GM21576 (cell line): Measurements from ENCODE around the gene CCN2.

Experiments used
- ATAC-seq: cut with Tn5 transposase; IDR thresholded peaks from one replicate; pipeline ENCODE4 v1.9.1; 2021; ENCODE audit warnings: mild to moderate bottlenecking, moderate library complexity; ENCODE audit not compliant: unreplicated experiment

Gene CCN2, protein sequence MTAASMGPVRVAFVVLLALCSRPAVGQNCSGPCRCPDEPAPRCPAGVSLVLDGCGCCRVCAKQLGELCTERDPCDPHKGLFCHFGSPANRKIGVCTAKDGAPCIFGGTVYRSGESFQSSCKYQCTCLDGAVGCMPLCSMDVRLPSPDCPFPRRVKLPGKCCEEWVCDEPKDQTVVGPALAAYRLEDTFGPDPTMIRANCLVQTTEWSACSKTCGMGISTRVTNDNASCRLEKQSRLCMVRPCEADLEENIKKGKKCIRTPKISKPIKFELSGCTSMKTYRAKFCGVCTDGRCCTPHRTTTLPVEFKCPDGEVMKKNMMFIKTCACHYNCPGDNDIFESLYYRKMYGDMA

DNA sequence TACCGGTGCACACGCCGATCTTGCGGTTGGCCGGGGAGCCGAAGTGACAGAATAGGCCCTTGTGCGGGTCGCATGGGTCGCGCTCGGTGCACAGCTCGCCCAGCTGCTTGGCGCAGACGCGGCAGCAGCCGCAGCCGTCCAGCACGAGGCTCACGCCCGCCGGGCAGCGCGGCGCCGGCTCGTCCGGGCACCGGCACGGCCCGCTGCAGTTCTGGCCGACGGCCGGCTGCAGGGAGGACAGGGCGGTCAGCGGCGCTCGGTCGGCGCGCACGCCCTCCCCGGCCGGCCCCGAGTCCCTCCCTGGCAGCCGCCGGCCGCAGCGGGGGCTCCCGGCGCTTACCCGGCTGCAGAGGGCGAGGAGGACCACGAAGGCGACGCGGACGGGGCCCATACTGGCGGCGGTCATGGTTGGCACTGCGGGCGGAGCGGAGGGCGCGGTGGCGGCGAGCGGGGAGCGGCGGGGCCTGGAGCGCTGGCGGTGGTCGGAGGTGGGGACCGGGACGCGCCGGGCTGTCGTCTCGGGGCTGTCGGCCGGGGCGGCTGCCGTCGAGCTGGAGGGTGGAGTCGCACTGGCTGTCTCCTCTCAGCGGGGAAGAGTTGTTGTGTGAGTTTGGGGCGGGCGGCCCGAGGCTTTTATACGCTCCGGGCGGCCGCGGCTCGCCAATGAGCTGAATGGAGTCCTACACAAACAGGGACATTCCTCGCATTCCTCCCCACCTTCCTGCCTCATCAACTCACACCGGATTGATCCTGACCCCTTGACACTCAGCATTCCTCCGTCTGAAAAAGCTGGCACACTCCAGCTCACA is at the start of gene CCN2:
CCN2 (minus strand) TSS at position 606 of the 809 bp plus-strand sequence; CDS start at position 406, 200 bp downstream.
- ATAC-seq: no peak

DNA sequence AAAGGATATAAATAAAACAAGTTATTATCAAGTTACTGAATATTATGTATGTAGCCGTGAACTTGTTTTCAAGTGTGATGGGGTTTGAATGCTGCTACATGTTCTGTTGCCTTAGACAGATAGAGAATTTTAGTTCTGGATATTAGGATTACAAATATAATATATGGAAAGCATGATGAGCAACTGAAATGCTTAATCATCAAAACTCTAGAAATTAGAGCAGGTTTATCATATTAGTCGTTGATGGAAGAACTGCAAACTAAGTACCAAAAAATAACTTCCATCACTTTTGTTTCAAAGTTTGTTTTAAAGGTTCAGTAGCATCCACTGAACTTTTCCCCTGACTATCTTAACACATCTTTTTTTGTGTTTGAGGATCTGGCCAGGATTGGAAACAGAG is 49.1 kb upstream of the CCN2 start:
- ATAC-seq: no peak

DNA sequence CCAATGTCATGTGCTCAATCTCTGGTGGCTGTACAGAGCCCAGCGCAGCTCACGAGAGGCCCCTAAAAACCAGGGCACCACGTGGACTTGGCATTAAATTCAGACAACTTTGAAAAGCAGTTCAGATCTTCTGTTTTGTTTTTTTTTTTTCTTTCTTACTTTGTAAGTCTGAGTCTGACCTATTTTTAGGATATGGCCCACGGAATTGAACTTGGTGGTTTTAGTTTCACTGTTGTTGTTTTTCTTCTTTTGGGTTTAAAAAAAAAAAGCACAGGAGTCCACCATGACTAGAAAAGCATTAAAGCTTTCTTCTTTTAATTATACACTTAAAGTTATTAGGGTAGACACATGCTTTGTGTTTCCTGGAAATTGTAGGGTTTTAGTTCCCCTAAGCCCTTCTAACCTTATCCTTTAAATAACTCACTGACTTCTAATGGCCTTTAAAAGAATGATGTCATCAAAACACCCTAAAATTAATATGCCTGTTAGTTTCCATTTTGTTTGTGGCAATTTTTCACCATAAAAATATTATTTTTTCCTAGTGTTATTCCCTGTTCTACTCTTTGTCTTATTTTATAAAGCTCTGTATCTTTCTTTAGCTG is 48.5 kb upstream of the CCN2 start:
- peak; percentile 64 for ATAC-seq

DNA sequence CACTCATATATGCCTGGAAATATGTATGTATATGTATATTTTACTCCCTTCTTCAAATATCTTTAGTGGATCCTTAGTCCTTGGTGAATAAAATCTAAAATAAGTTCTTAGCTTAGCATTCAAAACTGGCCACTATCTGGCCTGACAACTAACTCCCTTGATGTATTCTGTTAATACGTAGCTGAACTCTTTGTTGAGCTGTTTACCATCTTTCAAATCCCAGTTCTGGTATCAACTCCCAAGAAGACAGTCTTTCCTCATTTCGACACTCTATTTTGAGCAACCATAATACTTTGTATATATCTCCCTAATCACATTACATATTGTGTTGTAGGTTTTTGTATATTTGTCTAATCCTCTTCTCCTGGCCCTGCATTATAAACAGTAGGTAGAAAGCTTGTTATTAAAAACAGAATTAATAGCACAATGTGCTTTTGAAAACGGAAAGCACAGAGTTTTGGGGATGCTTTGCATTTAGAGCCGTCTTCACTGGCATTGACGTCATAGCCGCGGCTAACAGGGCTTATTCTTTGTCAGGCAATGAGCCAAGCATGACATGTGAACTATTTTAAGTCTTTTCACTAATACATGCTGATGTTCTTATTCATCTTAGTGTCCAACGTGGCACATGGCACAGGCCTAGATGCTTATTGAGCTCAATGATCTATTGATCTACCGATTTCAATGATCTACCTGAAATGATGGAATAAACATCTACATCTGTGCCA is 47.2 kb upstream of the CCN2 start:
- ATAC-seq: no peak

DNA sequence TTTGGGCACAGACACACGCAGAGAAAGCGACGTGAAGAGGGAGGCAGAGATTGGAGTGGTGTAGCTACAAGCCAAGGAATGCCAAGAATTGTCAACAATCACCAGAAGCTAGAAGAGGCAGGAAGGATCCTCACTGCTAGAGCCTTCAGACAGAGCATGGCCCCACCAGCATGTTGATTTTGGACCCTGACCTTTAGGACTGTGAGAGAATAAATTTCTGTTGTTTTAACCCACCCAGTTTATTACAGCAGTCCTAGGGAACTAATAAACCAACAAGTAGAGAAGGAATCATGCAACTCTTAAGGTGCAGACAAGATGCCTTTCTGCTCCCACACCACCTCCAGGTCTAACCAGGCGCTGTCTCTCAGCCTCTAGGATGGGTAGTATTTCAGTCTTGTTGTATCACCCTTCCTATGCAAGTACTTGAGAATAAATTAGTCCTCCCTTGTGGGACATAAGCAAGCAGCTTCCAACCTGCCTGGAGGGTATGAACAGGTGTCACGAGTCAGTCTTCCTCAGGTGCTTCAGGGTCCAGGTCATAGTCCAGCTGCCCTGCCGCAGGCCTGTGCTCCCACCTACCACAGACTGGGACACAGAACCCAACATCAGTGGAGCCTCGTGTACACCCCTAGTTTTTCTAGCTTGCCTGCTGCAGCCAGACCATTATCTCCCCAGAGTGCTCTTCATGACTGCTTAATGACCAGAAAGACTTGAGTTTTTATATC is 46.4 kb upstream of the CCN2 start:
- ATAC-seq: no peak

DNA sequence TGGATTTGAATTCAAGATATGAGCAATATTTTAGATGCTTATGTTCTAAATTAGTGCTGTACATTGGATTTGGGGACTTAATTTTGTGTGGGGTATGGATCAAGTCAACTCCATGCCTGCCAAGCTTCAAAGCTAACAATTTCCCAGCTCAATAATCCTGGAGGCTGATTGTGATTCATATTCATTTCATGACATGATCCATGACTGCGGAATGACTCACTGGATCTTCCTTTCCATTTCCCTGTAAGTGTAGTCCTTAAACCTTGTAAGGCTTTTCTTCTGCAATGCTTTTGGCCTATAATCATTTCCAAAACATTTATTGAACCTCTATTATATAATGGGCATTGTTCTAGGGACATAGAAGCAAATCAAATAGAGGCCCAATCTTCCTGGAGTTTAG is 44.7 kb upstream of the CCN2 start:
- no peak for ATAC-seq

DNA sequence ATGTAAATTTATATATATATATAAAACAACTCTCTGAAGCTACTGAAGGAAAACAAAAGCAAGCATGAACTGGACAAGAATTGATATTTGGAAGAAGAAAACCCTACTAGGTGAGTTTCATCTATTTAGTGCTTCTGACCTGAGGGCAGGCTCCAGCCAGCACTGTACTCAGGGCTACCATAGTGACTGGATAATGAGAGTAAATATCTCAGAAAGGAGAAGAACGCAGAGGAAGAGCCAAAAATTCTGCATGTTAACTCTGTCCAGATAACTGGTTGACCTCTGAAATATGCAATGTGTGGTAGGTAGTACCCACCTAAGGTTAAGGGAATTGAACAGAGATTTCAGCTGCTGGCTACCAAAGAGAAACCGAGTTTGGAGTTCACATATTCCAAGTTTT is 41.4 kb upstream of the CCN2 start:
- no peak for ATAC-seq

DNA sequence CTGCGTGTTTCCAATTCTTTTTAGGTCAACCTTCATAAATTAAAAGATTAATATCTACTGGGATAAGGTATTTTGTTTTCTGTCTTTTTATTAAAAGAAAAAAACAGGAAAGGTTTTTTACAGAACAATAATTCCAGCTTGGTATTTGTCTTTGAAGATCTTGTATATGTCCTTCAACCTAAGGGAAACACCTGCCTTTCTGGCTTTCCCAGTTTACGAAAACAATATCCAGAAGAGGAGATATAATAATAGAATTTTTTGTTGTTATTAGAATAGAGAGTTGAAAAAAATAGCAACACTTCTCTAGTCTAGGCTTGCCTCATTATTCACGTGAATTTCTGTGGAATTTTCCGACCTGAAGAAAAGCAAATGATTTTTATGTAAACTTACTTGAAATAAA is 37.9 kb upstream of the CCN2 start:
- ATAC-seq: no peak

DNA sequence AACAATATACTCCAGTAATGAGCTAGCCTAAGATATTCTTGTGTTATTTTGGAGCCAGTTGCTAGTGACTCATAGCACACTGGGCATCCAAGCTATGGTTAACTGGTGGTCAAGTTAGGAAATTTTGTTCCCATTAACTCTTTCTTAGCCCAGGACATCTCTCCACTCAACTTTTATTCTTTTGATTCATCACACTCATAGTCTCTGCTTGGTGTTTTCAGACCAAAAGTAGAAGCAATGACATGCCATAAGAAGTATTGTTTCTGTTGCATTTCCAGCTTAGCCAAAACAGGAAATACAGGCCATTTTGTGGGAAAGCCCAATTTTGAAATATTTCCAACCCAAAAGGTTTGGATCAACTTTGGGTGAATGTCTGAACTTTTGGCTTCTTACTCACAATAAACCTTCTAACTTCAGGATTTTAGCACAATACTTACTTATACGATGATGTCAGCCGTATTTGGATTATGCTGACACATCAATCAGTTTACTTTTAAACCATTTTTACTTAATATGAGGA is 31.6 kb upstream of the CCN2 start:
- no peak for ATAC-seq

DNA sequence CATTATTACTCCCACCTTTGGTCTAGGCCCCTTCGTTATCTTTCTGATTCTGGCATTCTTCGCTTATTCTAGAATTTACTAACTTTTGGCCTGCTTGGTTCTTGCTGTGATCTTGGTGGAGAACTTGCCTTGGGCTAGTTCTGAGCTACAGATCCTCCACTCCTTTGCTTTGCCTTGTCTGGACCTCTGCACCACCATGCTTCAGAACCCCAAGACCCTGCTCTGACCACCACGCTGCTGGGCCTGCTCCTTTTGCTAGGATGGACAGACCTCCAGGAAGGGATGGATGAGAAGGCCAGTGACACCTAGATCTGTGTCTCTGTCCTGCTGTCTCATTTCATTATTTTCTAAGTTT is 30.4 kb upstream of the CCN2 start:
- ATAC-seq: no peak

DNA sequence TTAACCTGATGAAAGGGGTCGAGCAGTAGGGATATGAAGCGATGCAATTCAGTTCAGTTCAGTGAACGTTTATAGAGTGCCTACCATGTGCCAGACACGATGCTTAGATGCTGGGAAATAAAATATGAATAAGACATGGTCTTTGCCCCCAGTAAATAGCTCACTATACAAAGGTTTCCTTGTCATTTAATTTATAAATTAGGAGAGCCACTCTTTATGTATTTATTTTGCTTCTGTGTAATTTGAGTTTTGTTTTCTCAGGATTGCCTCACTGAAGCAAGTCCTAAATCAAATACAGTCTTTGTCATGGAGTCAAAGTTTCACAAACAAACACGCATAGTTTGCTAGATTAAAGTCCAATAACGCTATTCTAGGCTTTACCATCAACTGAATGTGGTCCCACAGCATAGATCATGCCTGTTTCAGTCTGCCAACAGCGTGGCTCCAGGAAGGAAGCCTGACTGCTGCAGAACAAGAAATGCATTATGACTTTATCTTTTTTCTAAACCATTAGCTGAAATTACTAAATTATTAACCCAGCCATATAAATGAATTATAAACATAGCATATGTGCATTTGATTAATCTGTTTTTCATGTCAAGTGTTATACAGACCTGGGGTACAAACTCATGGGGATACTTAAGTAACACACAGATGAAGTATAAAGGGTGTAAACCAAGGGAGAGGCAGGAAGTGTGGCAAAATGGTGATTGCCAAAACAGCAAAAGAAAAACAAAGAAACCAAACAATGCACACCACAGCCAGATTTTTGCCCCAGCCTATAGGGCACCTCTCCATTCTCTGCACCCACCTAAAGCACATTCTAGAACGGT is 29.8 kb upstream of the CCN2 start:
- ATAC-seq: no peak

DNA sequence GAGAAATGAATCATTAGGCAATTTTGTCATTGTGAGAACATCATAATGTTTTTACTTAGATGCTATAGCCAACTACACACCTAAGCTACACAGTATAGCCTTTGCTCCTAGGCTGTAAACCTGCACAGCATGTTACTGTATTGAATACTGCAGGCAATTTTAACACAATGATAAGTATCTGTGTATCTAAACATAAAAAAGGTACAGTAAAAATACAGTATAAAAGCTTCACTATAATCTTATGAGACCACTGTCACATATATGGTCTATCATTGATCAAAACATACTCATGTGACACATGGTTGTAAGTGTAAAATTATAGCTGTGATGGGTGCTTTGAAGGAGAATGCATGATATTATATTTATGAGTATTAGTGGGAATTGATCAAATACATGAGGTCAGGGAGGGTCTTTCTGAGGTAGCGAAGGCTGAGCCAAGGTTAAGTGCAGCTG is 29.2 kb upstream of the CCN2 start:
- ATAC-seq: no peak

DNA sequence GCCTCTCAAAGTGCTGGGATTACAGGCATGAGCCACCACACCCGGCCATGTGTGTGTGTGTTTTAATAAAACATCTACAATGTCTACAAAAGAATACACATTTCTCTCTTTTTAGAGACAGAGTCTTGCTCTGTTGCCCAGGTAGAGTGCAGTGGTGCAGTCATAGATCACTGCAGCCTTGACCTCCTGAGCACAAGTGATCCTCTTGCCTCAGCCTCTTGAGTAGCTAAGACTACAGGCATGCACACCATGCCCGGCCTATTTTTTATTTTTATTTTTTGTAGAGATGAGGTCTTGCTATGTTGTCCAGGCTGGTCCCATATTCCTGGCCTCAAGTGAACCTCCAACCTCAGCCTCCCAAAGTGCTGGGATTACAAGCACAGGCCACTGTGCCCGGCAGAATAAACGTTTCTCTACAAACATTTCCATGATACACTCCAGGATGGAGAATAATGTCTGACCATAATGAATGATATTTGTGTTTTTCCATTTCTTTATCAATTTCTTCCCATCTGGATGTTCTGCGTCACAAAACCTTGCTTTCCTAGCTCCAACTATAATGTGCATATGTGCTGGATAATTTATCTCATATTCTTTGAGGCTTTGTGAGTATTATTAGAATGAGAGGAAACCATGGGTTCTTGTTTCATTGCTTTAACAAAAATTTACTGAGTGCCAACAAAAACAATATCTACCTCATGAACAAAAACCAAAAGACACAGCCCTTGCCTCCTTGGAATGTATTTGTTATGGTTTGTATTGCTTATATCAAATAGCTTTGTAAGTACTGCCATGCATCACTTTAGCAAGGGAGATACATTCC is 28.6 kb upstream of the CCN2 start:
- ATAC-seq: no peak

DNA sequence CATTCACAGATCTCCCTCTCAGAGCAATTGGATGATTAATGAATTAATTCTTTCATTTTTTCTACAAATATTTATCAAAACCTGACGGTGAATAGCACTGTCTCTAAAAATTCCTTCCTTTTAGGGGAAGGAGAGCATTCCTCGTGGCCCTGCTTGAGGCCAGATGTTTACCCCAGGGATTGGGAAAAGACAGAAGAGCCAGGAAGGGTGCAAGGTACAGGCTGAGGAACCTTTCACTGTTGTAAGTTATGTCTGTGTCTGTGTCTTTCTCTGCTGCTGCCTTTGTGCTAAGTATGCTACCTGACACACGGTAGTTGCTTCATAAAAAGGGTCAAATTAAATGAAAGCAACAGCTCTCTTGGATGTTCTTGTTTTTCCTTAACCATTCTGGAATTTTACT is 27.4 kb upstream of the CCN2 start:
- ATAC-seq: no peak

DNA sequence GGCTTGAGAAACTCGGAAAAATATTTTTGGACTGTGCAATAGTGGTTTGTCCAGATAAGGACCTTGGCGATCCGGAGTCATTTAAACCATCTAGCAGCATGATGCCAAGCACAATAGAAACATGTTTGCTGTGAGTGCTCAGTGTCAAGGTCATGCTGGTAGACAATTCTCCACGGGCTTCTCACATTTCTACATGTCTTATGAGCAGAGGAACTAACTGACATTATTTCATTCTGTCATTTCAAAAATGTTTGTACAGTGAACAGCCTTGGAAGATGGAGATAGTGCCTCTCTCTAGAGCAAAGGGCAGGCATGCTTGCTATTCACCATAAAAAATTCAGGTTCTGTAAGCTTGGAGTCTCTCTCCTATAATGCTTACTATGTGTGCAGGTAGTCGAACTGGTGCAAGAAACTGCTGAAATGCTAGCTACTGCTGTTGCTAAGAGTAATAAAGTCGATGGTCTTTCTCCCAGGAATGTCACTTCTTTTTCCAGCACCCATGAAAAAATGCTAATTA is 25.4 kb upstream of the CCN2 start:
- ATAC-seq: no peak

DNA sequence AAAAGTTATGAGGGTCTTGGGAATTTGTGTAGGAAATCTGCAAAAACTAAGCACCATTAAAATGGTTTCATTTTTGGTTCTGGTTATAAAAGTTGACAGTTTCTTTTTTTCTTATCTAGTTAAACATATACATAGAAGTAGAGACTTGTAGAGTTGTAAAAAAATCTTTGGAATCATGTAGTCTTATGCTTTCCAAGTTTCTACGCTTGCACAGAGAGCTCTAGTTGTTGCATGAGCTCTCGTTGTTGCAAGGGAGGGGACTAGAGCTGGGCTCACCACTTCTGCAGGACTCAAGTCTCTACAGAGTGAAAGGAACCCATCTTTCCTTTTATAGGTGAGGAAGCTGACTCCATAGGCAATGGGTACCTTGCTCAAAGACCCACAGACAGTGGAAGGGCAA is 21.6 kb upstream of the CCN2 start:
- ATAC-seq: no peak

DNA sequence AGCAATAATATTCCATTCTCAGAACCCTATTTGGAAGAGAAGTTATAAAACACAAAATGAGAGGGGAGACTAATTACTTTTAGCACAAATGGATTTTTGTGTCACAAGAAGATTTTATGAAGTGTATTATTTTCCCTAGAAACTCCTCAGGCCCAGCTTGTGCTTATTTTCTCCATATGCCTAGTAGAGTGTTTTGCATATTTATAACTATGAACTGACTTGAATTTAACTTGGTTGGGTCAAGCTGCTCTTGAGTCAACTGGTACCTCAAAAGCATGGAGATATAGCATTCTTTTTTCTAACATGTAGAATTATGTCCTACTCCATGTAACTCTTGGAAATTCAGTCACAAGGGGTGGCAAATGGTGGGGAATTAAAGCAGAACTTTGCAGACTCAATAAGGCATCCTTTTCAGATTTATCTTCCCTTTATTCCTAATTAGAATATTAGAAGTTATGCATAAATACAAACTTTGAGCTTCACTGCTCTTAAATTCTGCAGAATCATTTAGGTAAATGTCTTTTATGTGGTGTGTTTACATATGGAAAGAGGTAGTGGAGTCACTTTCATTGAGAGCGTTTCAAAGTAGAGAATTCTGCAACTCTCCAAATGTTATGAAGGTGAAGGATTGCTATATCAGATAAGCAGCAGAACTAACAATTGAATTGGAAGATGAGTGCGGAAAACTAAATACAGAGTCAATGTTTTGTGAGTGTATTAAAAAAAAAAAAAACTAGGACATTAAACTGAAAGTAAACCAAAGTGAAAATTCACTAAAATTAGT is 19.1 kb upstream of the CCN2 start:
- ATAC-seq: no peak

DNA sequence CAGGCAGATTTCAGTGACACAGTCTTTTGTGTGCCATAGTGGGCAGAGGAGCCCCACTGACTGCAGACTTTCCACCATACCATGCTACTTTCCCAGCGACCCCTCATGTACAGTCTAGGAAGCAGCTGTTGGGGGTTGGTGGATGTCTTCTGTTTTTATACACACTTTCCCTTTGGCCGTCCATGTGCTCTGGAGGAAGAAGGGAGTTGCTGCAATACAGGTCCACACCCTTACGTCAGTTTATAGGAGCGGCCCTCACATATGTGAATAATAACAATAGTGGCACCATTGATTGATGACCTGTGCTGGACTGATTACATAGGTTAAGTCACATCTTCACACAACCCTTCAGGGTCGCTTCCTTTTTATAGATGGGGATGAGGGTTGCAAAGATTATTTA is 17.5 kb upstream of the CCN2 start:
- ATAC-seq: no peak
